Fibroblast of lung (primary cell): ENCODE data around the gene HAUS6.

Experiments
- EZH2 ChIP-seq: IDR thresholded peaks from 2 replicates; pipeline ENCODE4 v1.5.1; 2012; ENCODE audit warnings: low read length, control low read depth, mild to moderate bottlenecking; ENCODE audit errors: missing control alignments
- TF ChIP-seq, protein P1 (sequence below), 2 donors: IDR thresholded peaks in 1 of 2; conservative IDR thresholded peaks in 1 of 2; 1 replicate in 1 of 2; 2 replicates in 1 of 2; pipeline ENCODE4 v1.5.1; 2011 to 2012; ENCODE audit warnings: low read length in 2 of 2, control low read depth in 1 of 2, inconsistent platforms in 1 of 2, low read depth in 1 of 2, mild to moderate bottlenecking in 1 of 2

DNA sequence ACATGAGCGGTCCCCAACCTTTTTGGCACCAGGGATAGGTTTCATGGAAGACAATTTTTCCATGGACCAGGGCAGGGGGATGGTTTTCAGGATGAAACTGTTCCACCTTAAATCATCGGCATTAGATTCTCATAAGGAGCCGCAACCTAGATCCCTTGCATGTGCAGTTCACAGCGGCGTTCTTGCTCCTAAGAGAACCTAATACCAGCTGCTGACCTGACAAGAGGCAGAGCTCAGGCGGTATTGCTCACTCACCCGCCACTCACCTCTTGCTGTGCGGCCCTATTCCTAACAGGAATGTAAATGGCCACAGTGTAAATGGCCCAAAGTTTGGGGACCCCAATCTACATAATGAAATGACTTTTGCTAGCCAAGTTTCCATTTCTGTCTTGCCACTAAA is 27.7 kb upstream of the HAUS6 start:
- TF ChIP-seq EZH2, result no peak
- TF ChIP-seq, protein P1, sequence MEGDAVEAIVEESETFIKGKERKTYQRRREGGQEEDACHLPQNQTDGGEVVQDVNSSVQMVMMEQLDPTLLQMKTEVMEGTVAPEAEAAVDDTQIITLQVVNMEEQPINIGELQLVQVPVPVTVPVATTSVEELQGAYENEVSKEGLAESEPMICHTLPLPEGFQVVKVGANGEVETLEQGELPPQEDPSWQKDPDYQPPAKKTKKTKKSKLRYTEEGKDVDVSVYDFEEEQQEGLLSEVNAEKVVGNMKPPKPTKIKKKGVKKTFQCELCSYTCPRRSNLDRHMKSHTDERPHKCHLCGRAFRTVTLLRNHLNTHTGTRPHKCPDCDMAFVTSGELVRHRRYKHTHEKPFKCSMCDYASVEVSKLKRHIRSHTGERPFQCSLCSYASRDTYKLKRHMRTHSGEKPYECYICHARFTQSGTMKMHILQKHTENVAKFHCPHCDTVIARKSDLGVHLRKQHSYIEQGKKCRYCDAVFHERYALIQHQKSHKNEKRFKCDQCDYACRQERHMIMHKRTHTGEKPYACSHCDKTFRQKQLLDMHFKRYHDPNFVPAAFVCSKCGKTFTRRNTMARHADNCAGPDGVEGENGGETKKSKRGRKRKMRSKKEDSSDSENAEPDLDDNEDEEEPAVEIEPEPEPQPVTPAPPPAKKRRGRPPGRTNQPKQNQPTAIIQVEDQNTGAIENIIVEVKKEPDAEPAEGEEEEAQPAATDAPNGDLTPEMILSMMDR (conservative IDR thresholded peaks at IDR 0.05 in 1 of 2, IDR thresholded peaks at IDR 0.05 in 1 of 2; ENCODE audit: low read depth in 1 of 2, low read length in 2 of 2), result no peak
